DOHH2 (cell line): ENCODE measurements around the gene TMEM212.

Experiments used
- CTCF ChIP-seq: fragments of 200-600 bp; sonication (generic); IDR thresholded peaks from one replicate; pipeline ENCODE4 v1.5.1; 2014; ENCODE audit warnings: antibody characterized with exemption, mild to moderate bottlenecking, low read depth, low read length; ENCODE audit not compliant: poor library complexity, severe bottlenecking
- EZH2phosphoT487 ChIP-seq: fragments of 200-600 bp; sonication (generic); IDR thresholded peaks from 2 replicates; pipeline ENCODE4 v1.6.1; 2017; ENCODE audit warnings: borderline replicate concordance, mild to moderate bottlenecking, antibody characterized with exemption, low read length, moderate library complexity, mixed read lengths

- TF ChIP-seq CTCF (no peak), EZH2phosphoT487 (no peak)
These were observed 53.2 kb downstream of the TMEM212 start for GRCh38 chr3:171896316-171896715.
